Anterior cingulate cortex (tissue), 58 donors: Measurements from ENCODE around the gene BGLAP.
A peak's percentile ranks its signal among the peaks of the same experiment; 100 is the strongest.

Experiments
- DNase-seq, 58 donors: peaks; one replicate each; lab custom pipeline; 2025; lab: John Stamatoyannopoulos, UW

Gene BGLAP

DNA sequence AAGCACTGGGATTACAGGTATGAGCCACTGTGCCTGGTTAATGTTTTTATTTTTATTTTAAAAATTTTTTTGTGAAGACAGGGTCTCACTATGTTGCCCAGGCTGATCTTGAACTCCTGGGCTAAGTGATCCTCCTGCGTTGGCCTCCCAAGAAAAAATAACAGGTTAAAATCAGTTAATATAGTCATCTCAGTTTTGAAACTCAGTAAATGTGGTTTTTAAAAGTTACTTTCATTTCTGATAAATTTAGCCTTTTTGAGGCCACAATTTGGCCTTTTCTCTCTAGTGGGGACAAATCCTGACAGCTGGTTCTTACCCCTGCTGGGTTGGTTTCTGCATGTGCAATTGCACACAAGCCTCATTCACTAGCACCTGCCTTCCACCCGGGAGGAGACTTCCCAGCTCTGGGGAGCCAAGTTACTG lies 15.9 kb upstream of the BGLAP start:
- no peak for DNase-seq

DNA sequence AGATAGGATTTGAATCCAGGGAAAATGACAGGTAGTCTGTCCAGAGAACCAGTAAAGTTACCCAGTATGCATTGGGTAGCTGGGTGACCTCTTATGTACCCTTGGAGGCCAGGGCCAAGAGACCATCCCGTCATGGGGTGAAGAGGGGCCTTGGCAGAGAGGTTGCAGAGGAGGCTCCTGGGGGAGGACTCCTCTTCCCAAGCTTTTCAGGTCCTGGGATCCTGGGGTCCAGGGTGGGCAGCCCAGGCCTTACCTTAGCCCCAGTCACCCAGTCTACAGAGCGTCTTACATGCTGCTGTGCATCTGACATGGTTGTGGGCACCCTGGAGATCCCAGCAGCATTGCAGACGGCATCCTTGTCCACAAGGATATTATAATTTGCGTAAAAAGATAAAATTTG lies 15.2 kb upstream of the BGLAP start:
- no peak for DNase-seq

- DNase-seq = peak in 1 of 58 donors; percentile 20
Measured at GRCh38 chr1:156228501-156228900, 13.5 kb upstream of the BGLAP start.

GRCh38 chr1:156229809-156230472 lies 12.0 kb upstream of the BGLAP start:
- no peak for DNase-seq

GRCh38 chr1:156230473-156230837 lies 11.5 kb upstream of the BGLAP start:
- DNase-seq = no peak

GRCh38 chr1:156232201-156232894 lies 9.6 kb upstream of the BGLAP start:
- DNase-seq = no peak

- DNase-seq = no peak
Measured at GRCh38 chr1:156233426-156234127, 8.4 kb upstream of the BGLAP start.

GRCh38 chr1:156236164-156236563 lies 5.8 kb upstream of the BGLAP start:
- DNase-seq = no peak

GRCh38 chr1:156238248-156238647 lies 3.7 kb upstream of the BGLAP start:
- DNase-seq = no peak

DNA sequence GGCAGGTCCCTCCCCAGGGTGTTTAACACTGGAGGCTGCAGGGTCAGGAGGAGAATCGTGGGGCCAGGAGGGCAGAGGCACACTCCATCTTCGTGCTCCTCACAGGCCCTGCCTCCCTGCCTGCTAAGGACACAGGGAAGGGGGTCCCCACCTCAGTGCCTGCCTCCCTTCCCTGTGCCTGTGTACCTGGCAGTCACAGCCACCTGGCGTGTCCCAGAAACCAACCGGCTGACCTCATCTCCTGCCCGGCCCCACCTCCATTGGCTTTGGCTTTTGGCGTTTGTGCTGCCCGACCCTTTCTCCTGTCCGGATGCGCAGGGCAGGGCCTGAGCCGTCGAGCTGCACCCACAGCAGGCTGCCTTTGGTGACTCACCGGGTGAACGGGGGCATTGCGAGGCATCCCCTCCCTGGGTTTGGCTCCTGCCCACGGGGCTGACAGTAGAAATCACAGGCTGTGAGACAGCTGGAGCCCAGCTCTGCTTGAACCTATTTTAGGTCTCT lies 623 bp upstream of the BGLAP start:
- peak in 2 of 58 donors; percentile 29 to 31 for DNase-seq

GRCh38 chr1:156242738-156243137 lies 754 bp downstream of the BGLAP start:
- peak in 5 of 58 donors; percentile 17 to 39 (median 22) for DNase-seq

DNA sequence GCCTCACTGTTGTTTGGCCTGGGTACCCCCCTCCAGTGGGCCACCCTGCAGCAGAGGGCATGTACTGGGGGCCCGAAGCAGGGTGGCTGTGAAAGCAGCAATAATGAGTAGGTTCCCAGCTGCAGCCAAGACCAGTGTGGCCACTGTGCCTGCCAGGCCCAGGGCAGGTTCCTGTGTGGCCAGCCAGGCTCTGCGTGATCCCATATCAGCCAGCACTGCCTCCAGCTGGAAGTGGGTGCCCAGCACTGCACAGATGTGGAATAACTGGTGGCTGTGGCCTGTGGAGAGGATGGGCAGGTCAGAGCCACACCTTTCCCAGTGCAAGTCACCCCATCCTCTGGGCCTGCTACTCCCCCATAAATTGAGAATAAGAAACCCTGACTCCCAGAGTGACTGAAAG lies 2.1 kb downstream of the BGLAP start:
- DNase-seq = no peak

DNA sequence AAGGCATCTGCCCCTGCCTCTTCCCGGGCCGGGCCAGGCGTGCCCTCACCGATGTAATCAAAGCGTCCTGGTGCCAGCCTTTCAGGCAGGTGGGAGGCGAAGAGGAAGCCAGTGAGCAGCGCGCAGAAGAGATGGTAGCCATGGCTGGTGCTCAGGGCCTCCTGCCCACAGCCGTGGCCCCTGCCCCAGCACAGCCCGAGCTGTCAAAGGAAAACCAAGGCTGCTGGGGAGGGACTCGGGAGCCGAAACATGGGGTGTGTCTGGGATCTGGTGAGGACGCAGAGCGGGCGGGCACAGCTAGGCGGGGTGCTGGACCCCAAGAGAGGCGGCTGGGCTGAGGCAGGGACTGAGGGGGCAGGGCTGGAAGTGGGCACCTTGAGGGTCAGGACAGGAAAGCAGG lies 2.7 kb downstream of the BGLAP start:
- DNase-seq = no peak

GRCh38 chr1:156245451-156246232 lies 3.7 kb downstream of the BGLAP start:
- peak in 1 of 58 donors; percentile 25 for DNase-seq

DNA sequence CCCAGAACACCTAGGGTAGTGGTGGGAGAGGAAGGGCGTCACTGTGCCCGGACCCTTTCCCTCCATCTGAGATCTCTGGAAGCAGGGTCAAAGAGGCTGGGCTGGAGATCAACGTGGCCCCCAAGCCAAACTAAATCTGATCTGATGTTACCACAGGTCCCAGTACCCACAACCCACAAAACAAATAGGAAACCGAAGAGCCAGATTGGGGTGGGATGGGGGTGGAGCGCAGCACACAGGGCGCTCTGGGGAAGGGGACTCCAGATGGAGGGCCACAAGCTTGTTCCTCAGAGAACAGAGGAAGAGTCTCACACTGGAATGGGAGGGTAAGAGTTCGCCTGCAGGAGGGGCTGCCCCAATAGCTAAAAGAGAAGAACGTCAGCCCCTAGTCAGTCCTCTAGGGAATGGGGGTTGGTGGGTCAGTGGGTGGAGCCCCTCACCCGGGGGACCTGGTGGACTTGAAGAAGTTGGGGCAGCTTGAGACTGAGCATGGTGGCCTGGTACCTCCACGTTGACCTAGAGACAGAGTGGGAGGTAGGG lies 4.3 kb downstream of the BGLAP start:
- DNase-seq = no peak

GRCh38 chr1:156246781-156247459 lies 4.9 kb downstream of the BGLAP start:
- DNase-seq = peak in 10 of 58 donors; percentile 41 to 68 (median 48)

DNA sequence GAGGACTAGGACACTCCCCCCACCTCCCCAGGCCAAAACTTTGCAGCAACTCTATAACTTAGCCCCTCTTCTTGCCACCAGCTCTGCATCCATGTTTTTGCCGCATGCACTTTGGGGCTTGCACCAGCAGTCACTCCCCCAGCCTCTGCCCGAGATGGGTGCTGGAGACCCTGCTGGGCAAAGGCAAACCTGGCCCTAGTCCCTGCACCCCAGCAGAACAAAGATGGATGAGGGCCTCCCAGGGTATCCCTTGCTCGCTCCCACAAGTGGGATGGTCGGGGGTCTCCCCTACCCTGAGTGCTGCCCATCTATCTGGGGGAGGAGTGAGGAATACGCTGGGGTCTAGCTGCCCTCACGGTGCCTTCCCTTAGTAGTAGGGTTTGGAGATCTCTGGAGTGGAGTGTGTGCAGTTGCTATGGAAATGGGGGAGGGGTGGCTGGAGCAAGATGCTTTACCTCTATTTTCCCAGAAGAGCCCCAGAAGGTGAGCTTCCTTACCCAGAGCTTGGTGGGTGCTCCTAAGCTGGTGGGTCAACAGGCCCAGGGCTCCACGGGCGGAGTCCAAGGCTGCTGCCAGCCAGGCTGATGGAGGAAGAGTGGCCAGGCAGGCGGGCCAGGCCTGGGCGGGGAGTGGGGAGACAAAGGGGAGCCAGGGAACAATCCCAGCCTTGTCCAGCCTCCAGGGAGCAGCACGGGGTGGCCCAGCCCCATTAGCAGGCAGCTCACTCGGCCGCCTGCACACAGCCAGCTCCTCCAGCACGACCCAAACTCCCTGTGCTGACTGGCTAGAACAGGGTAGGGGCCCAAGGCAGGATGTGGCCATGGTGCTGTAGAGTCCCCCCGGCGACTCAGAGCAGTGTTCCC lies 5.7 kb downstream of the BGLAP start, which contains the start of gene PAQR6:
Gene PAQR6 (minus strand): TSS at position 597 of the 863 bp plus-strand sequence. CDS start 1,325 bp downstream, outside the sequence.
- peak; percentile 34 to 97 (median 89) for DNase-seq

DNA sequence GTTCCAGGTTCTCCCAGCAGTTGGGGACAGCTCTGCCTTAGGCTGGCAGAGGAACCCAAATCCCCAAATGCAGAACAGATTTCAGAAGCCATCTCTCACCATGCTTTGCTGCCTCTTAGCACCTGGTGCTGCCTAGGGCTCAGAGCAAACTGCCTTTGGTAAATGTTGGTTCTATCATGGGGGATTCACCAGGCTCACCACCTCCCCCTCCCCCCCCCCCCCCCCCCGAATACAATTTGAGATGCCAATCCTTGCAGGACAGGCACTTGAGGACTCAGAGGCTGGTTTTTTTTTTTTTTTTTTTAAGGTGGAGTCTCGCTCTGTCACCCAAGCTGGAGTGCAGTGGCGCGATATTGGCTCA lies 6.3 kb downstream of the BGLAP start:
- DNase-seq = no peak

- no peak for DNase-seq
Measured at GRCh38 chr1:156249593-156249992, 7.6 kb downstream of the BGLAP start.
